HCT116 (cell line): ENCODE data around the gene VPS41. TPM values are rescaled to one million over a fixed set of nuclear protein-coding genes. Genes with fewer than 3 reads are reported as not detected.

Experiments used
- ATAC-seq: fragments of 200-7000 bp; cut with Tn5 transposase; 2 replicates; pipeline ENCODE4 v1.9.1; 2020; ENCODE audit warnings: mild to moderate bottlenecking, moderate library complexity
- BruUV-seq: library from RNA; stranded (reverse); fragments of 400-500 nt; replicated peaks from 2 replicates; lab custom pipeline; 2021; lab: Mats Ljungman, UMichigan
- CTCF ChIA-PET: fragments of 300-600 bp; sonication (Branson Sonifier 250); formaldehyde crosslinking; loops from one replicate; lab custom pipeline; 2021; ENCODE audit warnings: antibody characterized with exemption; lab: Charles Lee
- POLR2A ChIA-PET: fragments of 300-600, 350-600 bp; sonication (Branson Sonifier 250); formaldehyde crosslinking; loops from one replicate; lab custom pipeline; 2021; ENCODE audit warnings: antibody characterized with exemption; lab: Charles Lee
- RAD21 ChIA-PET, 2 experiments: fragments of 300-600 bp; sonication (Branson Sonifier 250); formaldehyde crosslinking; loops; one replicate each; lab custom pipeline; 2023; ENCODE audit warnings: low total read pairs in 2 of 2; ENCODE audit not compliant: uncharacterized antibody in 2 of 2, unreplicated experiment in 2 of 2, low non-redundant PET in 1 of 2; lab: Charles Lee
- DNase-seq: peaks from one replicate; pipeline ENCODE4 v3.0.0-alpha.2; 2010; ENCODE audit warnings: low read depth, low spot score
- H2AFZ ChIP-seq: fragments of 200-600 bp; shearing (Covaris generic), sonication (generic); 2 replicates; pipeline ENCODE4 v1.6.1; 2017; ENCODE audit warnings: low read depth, mixed run types, mixed read lengths, antibody characterized with exemption, low read length; ENCODE audit not compliant: poor library complexity, severe bottlenecking
- H3K27ac ChIP-seq: 2 replicates; pipeline ENCODE4 v1.5.1; 2012; ENCODE audit warnings: low read depth, low read length
- H3K27me3 ChIP-seq: fragments of 200-600 bp; sonication (generic); 2 replicates; pipeline ENCODE4 v1.6.1; 2016; ENCODE audit warnings: mixed run types, low read length, mixed read lengths; ENCODE audit not compliant: insufficient read depth
- H3K36me3 ChIP-seq, 2 experiments: fragments of 200-500 bp in 1 of 2; fragments of 200-600 bp in 1 of 2; sonication (Bioruptor generic) in 1 of 2; sonication (generic) in 1 of 2; 2 replicates each; pipeline versions ENCODE4 v1.5.1 to v1.6.1; 2014 to 2016; ENCODE audit warnings: low read length in 2 of 2, inconsistent platforms in 1 of 2, mixed read lengths in 1 of 2, mixed run types in 1 of 2; ENCODE audit not compliant: insufficient read depth in 2 of 2, control insufficient read depth in 1 of 2
- H3K4me1 ChIP-seq, 2 experiments: fragments of 200-600 bp in 1 of 2; sonication (generic) in 1 of 2; 2 replicates each; pipeline versions ENCODE4 v1.5.1 to v1.6.1; 2012 to 2017; ENCODE audit warnings: low read length in 2 of 2, inconsistent platforms in 1 of 2, mild to moderate bottlenecking in 1 of 2, mixed read lengths in 1 of 2, mixed run types in 1 of 2, moderate library complexity in 1 of 2; ENCODE audit not compliant: insufficient read depth in 2 of 2, control insufficient read depth in 1 of 2
- H3K4me2 ChIP-seq: fragments of 200-600 bp; sonication (generic); 2 replicates; pipeline ENCODE4 v1.6.1; 2017; ENCODE audit warnings: mixed run types, low read length, mixed read lengths
- H3K4me3 ChIP-seq, 2 experiments: fragments of 200-600 bp in 1 of 2; sonication (generic) in 1 of 2; replicated peaks in 1 of 2; 2 replicates each; pipeline ENCODE4 v1.5.1; 2011 to 2016; ENCODE audit warnings: low read length in 2 of 2, control low read depth in 1 of 2, low read depth in 1 of 2, mild to moderate bottlenecking in 1 of 2, mixed read lengths in 1 of 2, mixed run types in 1 of 2
- H3K79me2 ChIP-seq: fragments of 200-600 bp; sonication (generic); 2 replicates; pipeline ENCODE4 v1.6.1; 2017; ENCODE audit warnings: mild to moderate bottlenecking, mixed run types, low read length, moderate library complexity, mixed read lengths; ENCODE audit not compliant: insufficient read depth
- H3K9ac ChIP-seq: fragments of 200-600 bp; sonication (generic); 2 replicates; pipeline ENCODE4 v1.6.1; 2016; ENCODE audit warnings: low read length, mixed read lengths
- H3K9me2 ChIP-seq: fragments of 200-600 bp; sonication (generic), shearing (Covaris generic); 2 replicates; pipeline ENCODE4 v1.6.1; 2017; ENCODE audit warnings: mixed run types, mild to moderate bottlenecking, moderate library complexity; ENCODE audit not compliant: insufficient read depth
- H3K9me3 ChIP-seq, 2 experiments: fragments of 200-500 bp in 1 of 2; fragments of 200-600 bp in 1 of 2; sonication (Bioruptor generic) in 1 of 2; sonication (generic) in 1 of 2; 2 replicates each; pipeline ENCODE4 v1.6.1; 2014 to 2017; ENCODE audit warnings: low read length in 2 of 2, mixed read lengths in 2 of 2, inconsistent platforms in 1 of 2, low read depth in 1 of 2, mild to moderate bottlenecking in 1 of 2, mixed run types in 1 of 2, moderate library complexity in 1 of 2; ENCODE audit not compliant: control insufficient read depth in 1 of 2, insufficient read depth in 1 of 2
- H4K20me1 ChIP-seq: fragments of 200-600 bp; sonication (generic), shearing (Covaris generic); 2 replicates; pipeline ENCODE4 v1.6.1; 2017; ENCODE audit warnings: mixed run types, mild to moderate bottlenecking, moderate library complexity; ENCODE audit not compliant: insufficient read depth
- ATF3 ChIP-seq: IDR thresholded peaks from 2 replicates; pipeline ENCODE4 v1.6.1; 2012
- CBX3 ChIP-seq: IDR thresholded peaks from 2 replicates; pipeline ENCODE4 v1.6.1; 2012; ENCODE audit warnings: low read depth
- CEBPB ChIP-seq: IDR thresholded peaks from 2 replicates; pipeline ENCODE4 v1.6.1; 2012; ENCODE audit warnings: low read depth
- CTCF ChIP-seq, 3 experiments: fragments of 200-600 bp in 1 of 3; sonication (generic) in 1 of 3; IDR thresholded peaks in 2 of 3; conservative IDR thresholded peaks in 1 of 3; 2 replicates each; pipeline ENCODE4 v1.5.1; 2012 to 2017; ENCODE audit warnings: low read depth in 2 of 3, low read length in 2 of 3, antibody characterized with exemption in 1 of 3, borderline replicate concordance in 1 of 3, control low read depth in 1 of 3, mild to moderate bottlenecking in 1 of 3, mixed read lengths in 1 of 3, mixed run types in 1 of 3, moderate library complexity in 1 of 3; ENCODE audit not compliant: insufficient read depth in 1 of 3
- EGR1 ChIP-seq: IDR thresholded peaks from 2 replicates; pipeline ENCODE4 v1.6.1; 2012; ENCODE audit warnings: low read depth
- ELF1 ChIP-seq: IDR thresholded peaks from 2 replicates; pipeline ENCODE4 v1.6.1; 2012; ENCODE audit warnings: low read depth, borderline replicate concordance
- EZH2phosphoT487 ChIP-seq: fragments of 200-600 bp; IDR thresholded peaks from 2 replicates; pipeline ENCODE4 v1.6.1; 2018; ENCODE audit warnings: antibody characterized with exemption, borderline replicate concordance
- FOSL1 ChIP-seq: IDR thresholded peaks from 2 replicates; pipeline ENCODE4 v1.6.1; 2012; ENCODE audit warnings: low read depth
- JUND ChIP-seq: IDR thresholded peaks from 2 replicates; pipeline ENCODE4 v1.6.1; 2012
- MAX ChIP-seq: IDR thresholded peaks from 2 replicates; pipeline ENCODE4 v1.6.1; 2012
- POLR2A ChIP-seq: IDR thresholded peaks from 2 replicates; pipeline ENCODE4 v1.7.0; 2011; ENCODE audit warnings: borderline replicate concordance; ENCODE audit not compliant: insufficient read depth, insufficient read length; ENCODE audit errors: extremely low read depth
- REST ChIP-seq: IDR thresholded peaks from 2 replicates; pipeline ENCODE4 v1.6.1; 2012; ENCODE audit warnings: low read depth
- SIN3A ChIP-seq: IDR thresholded peaks from 2 replicates; pipeline ENCODE4 v1.6.1; 2012; ENCODE audit warnings: low read depth
- SP1 ChIP-seq: IDR thresholded peaks from 2 replicates; pipeline ENCODE4 v1.6.1; 2012; ENCODE audit warnings: low read depth
- SRF ChIP-seq: IDR thresholded peaks from 2 replicates; pipeline ENCODE4 v1.6.1; 2012; ENCODE audit warnings: low read depth
- TCF7L2 ChIP-seq: IDR thresholded peaks from 2 replicates; pipeline ENCODE4 v1.7.0; 2011; ENCODE audit warnings: borderline replicate concordance, inconsistent platforms; ENCODE audit not compliant: insufficient read depth, insufficient read length; ENCODE audit errors: extremely low read depth
- ZBTB33 ChIP-seq: IDR thresholded peaks from 2 replicates; pipeline ENCODE4 v1.6.1; 2011; ENCODE audit warnings: mild to moderate bottlenecking, low read length, moderate library complexity; ENCODE audit not compliant: insufficient replicate concordance; ENCODE audit errors: extremely low read depth
- ZFX ChIP-seq: fragments of 450-650 bp; IDR thresholded peaks from 2 replicates; pipeline ENCODE4 v1.6.1; 2017
- ZNF274 ChIP-seq: fragments of 200-500 bp; sonication (Bioruptor generic); IDR thresholded peaks from 2 replicates; pipeline ENCODE4 v1.6.1; 2014; ENCODE audit warnings: mild to moderate bottlenecking, low read depth, low read length, inconsistent platforms
- intact Hi-C: fragments of 100-400 bp; cut with micrococcal nuclease; formaldehyde crosslinking; loops from 2 replicates; pipeline ENCODE4 v1.10.0; 2022
- total RNA-seq: library from RNA; stranded (reverse); gene quantifications from one replicate; pipeline ENCODE4 v1.2.1, GENCODE V29; 2021; ENCODE audit not compliant: unreplicated experiment

Gene VPS41
- total RNA-seq, 1 experiment from 2014 or later: 72.2 TPM

GRCh38 chr7:38851321-38851720 lies 57.7 kb downstream of the VPS41 start:
- Histone ChIP-seq H4K20me1 (no peaks in the 10 kb centered on the region), H3K4me3 (no peak overlapping the region), H3K4me2 (no peak overlapping the region), H3K4me1 (peaks cover 0 to 3% of the 10 kb centered on the region in 2 experiments; a peak in 2 of 4 replicates), H3K9me2 (no peaks in the 10 kb centered on the region), H3K79me2 (no peaks in the 10 kb centered on the region), H3K27ac (no peak overlapping the region), H3K27me3 (no peaks in the 10 kb centered on the region), H2AFZ (no peak overlapping the region), H3K36me3 (no peaks in the 10 kb centered on the region), H3K9ac (no peak overlapping the region), H3K9me3 (no peaks in the 10 kb centered on the region)
- intact Hi-C loops: no loop called here
- POLR2A ChIA-PET: no interaction called here
- ATAC-seq (no peak), DNase-seq (no peak)
- RAD21 ChIA-PET: no interaction called here
- no TSS peak for BruUV-seq
- TF ChIP-seq SIN3A: no peak
- no peak for TF ChIP-seq FOSL1
- no peak for TF ChIP-seq ZNF274
- TF ChIP-seq POLR2A: no peak
- TF ChIP-seq ATF3: no peak
- TF ChIP-seq JUND: no peak
- no peak for TF ChIP-seq CEBPB
- TF ChIP-seq EGR1: no peak
- no peak for TF ChIP-seq EZH2phosphoT487
- TF ChIP-seq TCF7L2: no peak
- TF ChIP-seq ZBTB33: no peak
- TF ChIP-seq MAX: no peak
- TF ChIP-seq CBX3: no peak
- no peak for TF ChIP-seq REST
- TF ChIP-seq SRF: no peak
- TF ChIP-seq ZFX: no peak
- no peak for TF ChIP-seq CTCF (IDR thresholded peaks at IDR 0.05 in 2 of 3, conservative IDR thresholded peaks at IDR 0.05 in 1 of 3; ENCODE audit: borderline replicate concordance in 1 of 3, insufficient read depth in 1 of 3, low read depth in 2 of 3, low read length in 2 of 3)
- no peak for TF ChIP-seq ELF1
- no peak for TF ChIP-seq SP1
- CTCF ChIA-PET: no interaction called here
